ENCODE measurements around the gene CHRNB4.

DNA sequence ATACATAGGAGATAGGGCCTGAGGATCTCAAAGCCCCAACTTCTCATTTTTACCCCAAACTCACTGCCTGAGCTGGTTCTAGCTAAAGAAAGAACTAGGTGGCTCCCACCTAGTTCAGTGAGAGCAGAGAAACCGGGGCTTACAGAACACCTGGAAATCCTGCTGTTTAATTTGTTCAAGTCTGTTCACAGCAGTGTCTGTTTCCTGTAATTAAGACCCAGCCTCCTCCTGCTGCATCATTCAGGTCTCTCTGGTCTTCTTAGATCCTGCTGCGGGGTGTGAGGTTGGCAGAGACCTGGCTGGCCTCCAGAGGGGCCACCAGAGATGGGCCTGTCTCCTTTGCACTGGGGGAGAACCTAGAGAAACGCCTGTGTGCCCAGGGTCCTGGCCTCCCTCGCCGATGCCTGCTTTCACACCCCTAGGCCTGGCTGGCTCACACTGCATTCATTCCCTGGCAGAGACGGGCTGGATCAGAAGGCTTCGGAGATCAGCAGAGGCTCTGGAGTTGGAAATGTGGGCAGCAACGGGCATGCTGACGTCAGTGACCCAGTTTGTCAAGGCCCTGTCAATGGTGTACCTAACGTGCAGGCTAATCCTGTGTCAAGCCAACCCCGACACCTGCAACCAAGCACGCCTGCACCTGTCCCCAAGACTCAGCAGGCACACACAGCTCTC is 15.3 kb downstream of the CHRNB4 start:
- TF ChIP-seq, protein P1, sequence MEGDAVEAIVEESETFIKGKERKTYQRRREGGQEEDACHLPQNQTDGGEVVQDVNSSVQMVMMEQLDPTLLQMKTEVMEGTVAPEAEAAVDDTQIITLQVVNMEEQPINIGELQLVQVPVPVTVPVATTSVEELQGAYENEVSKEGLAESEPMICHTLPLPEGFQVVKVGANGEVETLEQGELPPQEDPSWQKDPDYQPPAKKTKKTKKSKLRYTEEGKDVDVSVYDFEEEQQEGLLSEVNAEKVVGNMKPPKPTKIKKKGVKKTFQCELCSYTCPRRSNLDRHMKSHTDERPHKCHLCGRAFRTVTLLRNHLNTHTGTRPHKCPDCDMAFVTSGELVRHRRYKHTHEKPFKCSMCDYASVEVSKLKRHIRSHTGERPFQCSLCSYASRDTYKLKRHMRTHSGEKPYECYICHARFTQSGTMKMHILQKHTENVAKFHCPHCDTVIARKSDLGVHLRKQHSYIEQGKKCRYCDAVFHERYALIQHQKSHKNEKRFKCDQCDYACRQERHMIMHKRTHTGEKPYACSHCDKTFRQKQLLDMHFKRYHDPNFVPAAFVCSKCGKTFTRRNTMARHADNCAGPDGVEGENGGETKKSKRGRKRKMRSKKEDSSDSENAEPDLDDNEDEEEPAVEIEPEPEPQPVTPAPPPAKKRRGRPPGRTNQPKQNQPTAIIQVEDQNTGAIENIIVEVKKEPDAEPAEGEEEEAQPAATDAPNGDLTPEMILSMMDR (IDR thresholded peaks at IDR 0.05), result no peak
- no peak for TF ChIP-seq POLR2A (IDR thresholded peaks at IDR 0.05)
